Measurements from ENCODE around the gene BAHCC1.

BAHCC1 gene

GRCh38 chr17:81398832-81399411 lies 3.7 kb downstream of the BAHCC1 start:
- no peak for DNase-seq

GRCh38 chr17:81399481-81400153 lies 4.4 kb downstream of the BAHCC1 start:
- DNase-seq: no peak

GRCh38 chr17:81400154-81400977 lies 5.1 kb downstream of the BAHCC1 start:
- DNase-seq: no peak

GRCh38 chr17:81400996-81401722 lies 5.9 kb downstream of the BAHCC1 start:
- DNase-seq: no peak

- no peak for DNase-seq
Measured at GRCh38 chr17:81401723-81402529, 6.7 kb downstream of the BAHCC1 start.

- DNase-seq: no peak
Measured at GRCh38 chr17:81402530-81402941, 7.3 kb downstream of the BAHCC1 start.

- no peak for DNase-seq
Measured at GRCh38 chr17:81402981-81403467, 7.8 kb downstream of the BAHCC1 start.

GRCh38 chr17:81403671-81404534 lies 8.6 kb downstream of the BAHCC1 start:
- no peak for DNase-seq

GRCh38 chr17:81404558-81405165 lies 9.4 kb downstream of the BAHCC1 start:
- DNase-seq: no peak

GRCh38 chr17:81405411-81405872 lies 10.2 kb downstream of the BAHCC1 start:
- DNase-seq: no peak

- DNase-seq: no peak
Measured at GRCh38 chr17:81406117-81406953, 11.1 kb downstream of the BAHCC1 start.

- no peak for DNase-seq
Measured at GRCh38 chr17:81408049-81408448, 12.8 kb downstream of the BAHCC1 start.

- no peak for DNase-seq
Measured at GRCh38 chr17:81409190-81409935, 14.1 kb downstream of the BAHCC1 start.

GRCh38 chr17:81410852-81411251 lies 15.6 kb downstream of the BAHCC1 start:
- no peak for DNase-seq

- no peak for DNase-seq
Measured at GRCh38 chr17:81411305-81411704, 16.0 kb downstream of the BAHCC1 start.

GRCh38 chr17:81412490-81413093 lies 17.3 kb downstream of the BAHCC1 start:
- DNase-seq: peak; percentile 23

GRCh38 chr17:81413497-81414135 lies 18.4 kb downstream of the BAHCC1 start:
- DNase-seq: no peak
